Mesodermal cell (in vitro differentiated cells): ENCODE measurements around the gene TNFRSF8.

ENCODE experiments used
- H3K27ac ChIP-seq: 2 replicates; pipeline ENCODE4 v1.7.0; 2013; ENCODE audit warnings: mild to moderate bottlenecking, low read depth, low read length, moderate library complexity; ENCODE audit not compliant: severe bottlenecking
- H3K36me3 ChIP-seq: 2 replicates; pipeline ENCODE4 v1.7.1; 2013; ENCODE audit warnings: mild to moderate bottlenecking, low read length, moderate library complexity; ENCODE audit not compliant: control insufficient read depth, insufficient read depth
- H3K4me1 ChIP-seq: one replicate; pipeline ENCODE4 v1.7.1; 2013; ENCODE audit warnings: mild to moderate bottlenecking, low read length; ENCODE audit not compliant: insufficient read depth, control insufficient read depth, poor library complexity, severe bottlenecking
- H3K4me3 ChIP-seq: 2 replicates; pipeline ENCODE4 v1.7.0; 2013; ENCODE audit warnings: low read length, control low read depth, mild to moderate bottlenecking; ENCODE audit not compliant: insufficient read depth, poor library complexity, severe bottlenecking; ENCODE audit errors: extremely low read depth
- H3K9me3 ChIP-seq: 2 replicates; pipeline ENCODE4 v1.7.1; 2013; ENCODE audit warnings: mild to moderate bottlenecking, low read length, moderate library complexity; ENCODE audit not compliant: control insufficient read depth
- WGBS, 2 experiments: methylation state at CpG; one replicate each; pipeline ENCODE4 v1.1.5; 2013; ENCODE audit warnings: missing lambda C conversion rate in 2 of 2; ENCODE audit not compliant: insufficient coverage in 2 of 2; 5-methylcytosine and 5-hydroxymethylcytosine counted together

Gene TNFRSF8

DNA sequence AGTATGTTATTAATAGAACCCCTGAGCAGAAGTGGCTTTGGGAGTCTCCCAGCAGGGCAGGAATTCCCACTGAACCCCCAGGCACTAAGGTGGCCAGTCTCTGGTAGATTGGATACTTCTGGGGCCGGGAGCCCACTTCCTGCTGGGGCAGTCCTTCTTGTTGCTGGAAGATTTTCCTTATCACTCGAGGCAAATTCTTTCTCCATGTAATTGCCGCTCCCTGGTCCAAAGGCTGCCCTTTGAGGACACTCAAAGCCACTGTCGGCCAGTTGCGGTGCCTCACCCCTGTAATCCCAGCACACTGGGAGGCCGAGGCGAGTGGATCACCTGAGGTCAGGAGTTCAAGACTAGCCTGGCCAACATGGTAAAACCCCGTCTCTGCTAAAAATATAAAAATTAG, 81.1 kb downstream of the TNFRSF8 start:
- H3K27ac ChIP-seq = no peak overlapping the region
- H3K4me1 ChIP-seq = peaks cover 24% of the 10 kb centered on the region
- 87 to 92% methylated on average over 7 to 8 of the region's 8 CpGs for WGBS, 2 experiments
- H3K36me3 ChIP-seq = no peaks in the 10 kb centered on the region
- H3K9me3 ChIP-seq = no peaks in the 10 kb centered on the region
- H3K4me3 ChIP-seq = no peak overlapping the region

DNA sequence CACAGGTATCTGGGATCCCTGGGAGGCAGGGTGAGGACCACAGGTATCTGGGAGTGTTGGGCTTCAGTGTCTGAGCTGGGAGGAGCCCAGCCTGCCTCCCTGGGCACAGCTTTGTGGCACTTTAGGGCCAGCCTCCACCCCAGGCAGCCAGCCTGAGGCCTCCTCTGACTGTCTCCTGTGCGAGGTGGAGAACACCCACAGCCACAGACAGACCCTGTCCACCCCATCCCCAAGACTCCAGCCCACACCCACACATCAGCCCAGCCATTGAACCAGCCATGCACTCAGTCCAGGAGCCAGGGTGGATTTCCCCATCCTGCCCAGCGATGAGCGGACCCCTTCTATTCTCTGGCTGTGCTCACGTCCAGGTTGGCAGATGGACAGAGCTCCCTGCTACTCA, 81.9 kb downstream of the TNFRSF8 start:
- Histone ChIP-seq H3K9me3 (peaks cover 4% of the 10 kb centered on the region), H3K4me1 (peaks cover 24% of the 10 kb centered on the region), H3K27ac (no peak overlapping the region), H3K4me3 (no peak overlapping the region), H3K36me3 (no peaks in the 10 kb centered on the region)
- WGBS, 2 experiments = 94 to 100% methylated on average over 3 to 4 of the region's 4 CpGs

DNA sequence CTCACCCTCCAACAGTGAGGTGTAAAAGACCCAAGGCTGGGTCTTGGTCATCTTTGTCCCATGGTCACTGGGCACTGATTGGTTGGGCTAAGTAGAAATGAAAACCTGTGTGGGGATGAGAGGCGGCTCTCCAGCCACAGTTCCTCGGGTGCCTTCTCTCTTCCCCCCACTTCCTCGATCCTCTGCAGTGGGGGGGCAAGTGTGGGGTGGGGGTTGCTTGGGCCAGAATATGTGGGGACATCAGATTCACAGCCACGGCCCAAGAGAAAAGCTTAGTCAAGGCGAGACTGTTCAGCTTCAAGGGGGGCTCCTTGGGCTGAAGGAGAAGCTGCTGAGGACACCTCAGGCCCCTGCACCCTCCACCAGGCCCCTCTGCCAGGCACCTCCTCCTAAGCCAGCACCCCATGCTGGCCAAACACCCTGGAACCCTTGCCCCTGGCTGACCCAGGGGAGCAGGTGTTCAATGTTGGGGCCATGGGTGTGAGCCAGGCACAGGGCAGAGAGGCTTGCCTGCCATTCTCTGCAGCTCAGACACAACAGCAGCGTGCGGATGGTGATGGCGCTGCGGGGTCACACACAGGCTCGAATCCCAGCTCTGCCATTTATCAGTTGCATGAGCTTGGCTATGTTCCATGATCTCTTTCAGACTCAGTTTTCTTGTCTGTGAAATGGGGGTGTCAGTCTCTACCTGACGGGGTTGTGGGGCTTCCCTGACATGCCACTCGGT, 82.7 kb downstream of the TNFRSF8 start:
- no peak overlapping the region for H3K4me3 ChIP-seq
- no peak overlapping the region for H3K27ac ChIP-seq
- no peaks in the 10 kb centered on the region for H3K36me3 ChIP-seq
- H3K4me1 ChIP-seq = peaks cover 20% of the 10 kb centered on the region
- WGBS, 2 experiments = 96 to 100% methylated on average over 7 to 9 of the region's 12 CpGs
- H3K9me3 ChIP-seq = peaks cover 4% of the 10 kb centered on the region

DNA sequence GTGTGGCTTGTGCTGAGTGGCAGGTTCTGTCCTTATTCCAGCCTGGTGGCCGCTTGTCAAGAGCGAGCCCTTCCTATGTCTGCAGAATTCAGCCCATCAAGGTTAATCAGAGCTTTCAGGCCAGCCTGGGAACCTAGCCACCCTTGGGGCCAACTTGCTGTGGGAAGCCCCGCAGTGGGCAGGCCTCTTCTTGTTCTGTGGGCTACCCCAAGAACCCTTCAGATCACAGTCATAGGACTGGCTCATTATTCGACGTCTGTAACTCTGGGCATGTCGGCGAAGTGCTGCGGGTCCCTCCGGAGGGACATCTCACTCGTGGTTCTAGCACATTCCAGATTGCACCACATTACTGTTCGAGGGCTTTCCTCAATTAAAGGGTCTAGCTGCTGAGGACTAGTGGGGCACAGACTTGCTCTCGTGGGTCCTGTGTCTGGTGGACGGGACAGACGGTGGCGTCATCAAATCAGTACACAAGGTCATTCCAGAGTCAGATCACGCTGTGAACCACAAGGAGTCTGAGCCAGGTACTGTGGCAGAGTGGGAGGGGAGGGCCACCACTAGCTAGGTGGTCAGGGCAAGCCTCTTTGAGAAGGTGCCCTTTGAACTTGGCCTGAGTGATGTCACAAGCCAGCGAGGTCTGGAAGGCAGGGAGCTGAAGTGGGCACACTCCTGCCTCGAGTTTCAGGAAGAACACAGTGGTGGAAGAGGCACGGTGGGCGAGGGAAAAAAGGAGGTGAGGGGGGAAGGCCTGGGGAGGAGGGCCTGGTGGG, 83.4 kb downstream of the TNFRSF8 start:
- Histone ChIP-seq H3K9me3 (peaks cover 4% of the 10 kb centered on the region), H3K4me3 (no peak overlapping the region), H3K4me1 (peaks cover 20% of the 10 kb centered on the region), H3K36me3 (no peaks in the 10 kb centered on the region), H3K27ac (peak overlapping the region; percentile 66)
- 91% methylated on average over 16 to 20 of the region's 20 CpGs for WGBS, 2 experiments

DNA sequence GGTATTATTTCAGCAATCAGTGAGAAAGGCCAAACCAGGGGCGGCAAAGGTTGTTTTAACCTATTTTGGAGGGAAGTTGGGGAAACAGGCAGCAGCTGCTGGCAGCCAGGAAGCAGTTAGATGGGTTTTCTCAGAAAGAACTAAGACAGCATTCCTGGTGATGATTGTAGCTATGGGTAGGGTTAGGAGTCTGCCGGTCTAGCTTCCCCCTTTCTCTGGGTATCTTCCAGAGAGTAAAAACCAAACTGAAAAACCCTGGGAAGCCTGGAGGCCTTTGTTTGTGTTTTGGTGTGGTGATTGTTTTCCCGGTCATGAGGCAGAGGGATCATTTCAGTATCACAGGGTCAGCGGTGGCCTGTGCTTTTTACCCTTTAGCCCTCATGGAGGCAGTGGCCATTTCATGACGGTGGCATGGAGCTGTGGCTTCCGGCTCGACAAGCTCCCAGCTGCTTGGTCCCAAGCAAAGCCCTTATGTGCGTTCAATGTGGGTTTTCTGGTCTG, 84.1 kb downstream of the TNFRSF8 start:
- peak overlapping the region; percentile 66 for H3K27ac ChIP-seq
- H3K36me3 ChIP-seq = no peaks in the 10 kb centered on the region
- WGBS, 2 experiments = 84 to 88% methylated on average over 6 to 7 of the region's 8 CpGs

DNA sequence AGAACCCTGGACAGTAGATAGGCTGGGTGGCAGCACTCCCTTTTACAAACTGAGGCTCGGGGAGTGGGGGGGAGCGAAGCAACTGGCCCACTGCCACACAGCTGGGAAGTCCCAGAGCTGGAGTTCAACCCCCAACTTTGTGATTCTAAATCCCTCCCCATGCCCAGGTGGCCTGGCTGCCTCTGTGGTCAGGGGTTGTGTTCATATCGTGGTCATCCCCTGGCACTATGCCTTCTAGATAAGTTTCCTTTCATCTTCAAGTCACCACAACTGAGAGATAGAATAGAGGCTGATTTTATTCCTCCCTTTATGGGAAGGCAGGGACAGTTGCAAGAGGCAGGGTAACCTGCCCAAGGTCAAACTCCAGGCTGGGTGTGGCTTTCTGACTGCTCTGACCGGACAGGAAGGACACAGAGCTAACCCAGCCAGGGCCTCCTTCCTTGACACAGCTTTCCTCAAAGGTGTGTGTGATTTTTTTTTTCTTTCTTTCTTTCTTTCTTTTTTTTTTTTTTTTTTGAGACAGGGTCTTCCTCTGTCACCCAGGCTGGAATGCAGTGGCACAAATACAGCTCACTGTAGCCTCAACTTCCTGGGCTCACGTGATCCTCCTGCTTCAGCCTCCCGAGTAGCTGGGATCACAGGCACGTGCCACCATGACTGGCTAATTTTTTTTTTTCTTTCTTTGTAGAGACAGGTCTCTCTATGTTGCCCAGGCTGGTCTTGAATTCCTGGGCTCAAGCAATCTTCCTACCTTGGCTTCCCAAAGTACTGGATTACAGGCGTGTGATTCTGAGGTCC, 85.3 kb downstream of the TNFRSF8 start:
- no peak overlapping the region for H3K27ac ChIP-seq

More for the DNA sequence above, 84.1 kb downstream of the TNFRSF8 start:
- no peak overlapping the region for H3K4me3 ChIP-seq
- H3K9me3 ChIP-seq = peaks cover 4% of the 10 kb centered on the region
- peaks cover 20% of the 10 kb centered on the region for H3K4me1 ChIP-seq

DNA sequence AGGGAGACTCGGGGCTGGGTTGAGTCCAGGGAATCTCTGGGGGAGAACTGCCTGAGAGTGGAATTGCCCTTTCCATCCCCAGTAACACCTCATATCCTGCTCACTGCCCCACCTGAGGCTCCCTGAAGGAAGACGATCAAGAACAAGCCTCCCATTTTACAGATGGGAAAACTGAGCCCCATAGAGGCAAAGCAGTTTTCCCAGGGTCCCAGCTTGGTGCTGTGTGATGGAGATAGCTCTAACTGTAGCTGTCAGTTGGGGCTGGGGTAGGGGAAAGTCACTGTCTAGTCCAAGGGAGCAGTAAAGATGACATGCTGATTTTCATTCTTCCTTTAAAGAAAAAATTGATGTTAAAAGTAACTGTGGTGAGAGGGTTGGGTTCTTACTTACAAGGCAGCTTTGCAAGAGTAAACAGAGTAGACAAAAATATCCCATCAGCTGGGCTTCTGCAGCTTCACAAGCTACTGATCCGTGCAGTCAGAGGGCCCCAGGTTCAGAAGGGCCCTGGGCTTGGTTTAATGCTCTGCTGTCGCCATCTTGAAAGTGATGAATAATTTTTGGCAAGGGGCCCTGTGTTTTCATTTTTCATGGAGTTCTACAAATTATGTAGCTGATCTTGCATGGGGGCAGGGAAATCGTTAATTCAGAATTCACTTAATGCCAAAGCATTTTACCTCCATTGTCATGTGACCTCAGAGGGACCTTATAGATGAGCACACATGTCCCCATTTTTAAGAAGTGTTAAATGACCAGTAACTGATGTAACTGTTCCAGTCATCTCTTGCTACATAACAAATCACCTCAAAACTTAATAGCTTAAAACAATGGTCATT, 86.1 kb downstream of the TNFRSF8 start:
- Histone ChIP-seq H3K4me1 (peaks cover 15% of the 10 kb centered on the region), H3K36me3 (no peaks in the 10 kb centered on the region), H3K27ac (no peak overlapping the region), H3K4me3 (no peak overlapping the region), H3K9me3 (peaks cover 4% of the 10 kb centered on the region)
- WGBS, 2 experiments = 93 to 97% methylated on average over 3 to 4 of the region's 5 CpGs

More for the DNA sequence above, 85.3 kb downstream of the TNFRSF8 start:
- no peaks in the 10 kb centered on the region for H3K36me3 ChIP-seq
- peaks cover 20% of the 10 kb centered on the region for H3K4me1 ChIP-seq
- H3K4me3 ChIP-seq = no peak overlapping the region
- H3K9me3 ChIP-seq = peaks cover 4% of the 10 kb centered on the region
- 90 to 100% methylated on average over 1 to 4 of the region's 8 CpGs for WGBS, 2 experiments

DNA sequence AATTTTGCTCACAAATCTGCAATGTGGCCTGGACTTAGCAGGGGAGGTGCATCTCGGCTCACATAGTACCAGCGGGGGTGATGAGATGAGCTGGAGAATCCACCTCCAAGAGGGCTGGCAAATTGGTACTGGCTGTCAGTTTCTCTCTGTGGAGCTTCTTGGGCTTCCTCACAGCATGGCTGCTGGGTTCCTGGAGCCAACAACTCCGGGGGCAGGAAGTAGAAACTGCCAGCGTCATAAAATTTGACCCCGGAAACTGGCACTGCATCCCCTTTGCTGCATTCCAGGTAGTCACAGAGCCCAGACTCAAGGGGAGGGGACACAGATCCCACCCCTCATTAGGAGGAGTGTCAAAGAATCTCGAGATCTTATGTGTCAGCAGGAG, 86.7 kb downstream of the TNFRSF8 start:
- Histone ChIP-seq H3K9me3 (peaks cover 4% of the 10 kb centered on the region), H3K4me1 (peaks cover 12% of the 10 kb centered on the region), H3K36me3 (no peaks in the 10 kb centered on the region), H3K4me3 (no peak overlapping the region), H3K27ac (no peak overlapping the region)
- WGBS, 2 experiments = 92 to 98% methylated on average over 5 to 6 of the region's 6 CpGs

DNA sequence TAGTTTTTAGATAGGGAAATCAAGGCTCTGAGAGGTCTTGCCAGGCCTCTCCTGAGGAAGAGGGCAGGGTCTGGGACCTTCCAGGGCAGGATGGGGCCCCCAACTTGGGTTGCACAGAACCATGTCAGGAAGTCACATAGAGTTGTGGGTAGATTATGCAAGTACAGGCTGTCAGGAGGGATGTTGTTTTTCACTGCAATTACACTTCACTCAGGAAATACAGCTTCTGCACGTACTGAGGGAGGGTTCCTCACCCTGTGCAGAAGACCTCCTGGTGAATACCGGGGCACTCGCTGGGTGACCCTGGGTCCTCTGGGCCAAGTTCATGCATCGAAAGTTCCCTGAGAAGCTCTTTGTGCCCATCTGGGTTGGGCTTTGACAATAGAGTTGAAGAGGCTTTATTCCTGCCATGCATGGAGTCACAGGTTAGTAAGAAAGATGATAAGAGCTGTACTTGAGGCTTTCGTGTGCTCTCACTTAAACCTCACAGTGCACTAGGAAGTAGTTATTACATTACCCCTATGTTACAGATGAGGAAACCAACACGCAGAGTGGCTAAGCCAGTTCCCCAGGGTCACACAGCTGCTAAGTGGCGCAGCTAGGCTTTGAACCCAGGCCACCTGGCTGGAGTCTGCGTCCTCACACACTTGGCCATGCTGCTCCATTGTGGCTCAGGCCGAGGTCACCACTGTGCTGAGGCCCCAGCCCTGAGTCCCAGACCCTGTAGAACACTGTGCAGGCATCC, 87.5 kb downstream of the TNFRSF8 start:
- peaks cover 4% of the 10 kb centered on the region for H3K9me3 ChIP-seq
- no peak overlapping the region for H3K4me3 ChIP-seq
- peaks cover 12% of the 10 kb centered on the region for H3K4me1 ChIP-seq
- WGBS, 2 experiments = 92 to 95% methylated on average over 8 of the region's 9 CpGs
- no peak overlapping the region for H3K27ac ChIP-seq
- no peaks in the 10 kb centered on the region for H3K36me3 ChIP-seq
